Cardiac muscle cell (in vitro differentiated cells and primary cell): ENCODE results near the gene NES. TPM values are rescaled to one million over a fixed set of nuclear protein-coding genes. Genes with fewer than 3 reads are reported as not detected.
A peak's percentile ranks its signal among the peaks of the same experiment; 100 is the strongest.

Source experiments
- DNase-seq, 2 donors: peaks; one replicate each; pipeline versions ENCODE4 v3.0.0 to v3.0.0-alpha.2; 2010 to 2017; ENCODE audit warnings: low read depth in 1 of 2, low spot score in 1 of 2
- H3K27ac ChIP-seq: fragments of 200-600 bp; sonication (generic); 2 replicates; pipeline ENCODE4 v1.5.1; 2016
- H3K27me3 ChIP-seq: fragments of 200-600 bp; sonication (generic); 2 replicates; pipeline ENCODE4 v1.6.0; 2016; ENCODE audit warnings: control low read depth
- H3K36me3 ChIP-seq: fragments of 200-600 bp; sonication (generic); 2 replicates; pipeline ENCODE4 v1.5.1; 2016; ENCODE audit warnings: control low read depth
- H3K4me1 ChIP-seq: fragments of 200-600 bp; sonication (generic); 2 replicates; pipeline ENCODE4 v1.8.1; 2017; ENCODE audit warnings: low read depth, mild to moderate bottlenecking, mixed run types
- H3K4me3 ChIP-seq: fragments of 200-600 bp; sonication (generic); 2 replicates; pipeline ENCODE4 v1.5.1; 2016; ENCODE audit warnings: mild to moderate bottlenecking
- H3K9me3 ChIP-seq: fragments of 200-600 bp; sonication (generic); 2 replicates; pipeline ENCODE4 v1.5.1; 2017; ENCODE audit warnings: low read depth, mild to moderate bottlenecking, control low read depth
- CTCF ChIP-seq: IDR thresholded peaks from 2 replicates; pipeline ENCODE4 v1.5.1; 2012; ENCODE audit warnings: low read depth, mild to moderate bottlenecking, low read length
- polyA plus RNA-seq: library from polyadenylated mRNA; unstranded; fragments of >200 nt; fragmentation: Nextera tagmentation; extraction: Ambion mirVana; gene quantifications from 2 replicates; pipeline ENCODE4 v1.2.1, GENCODE V29; 2016
- total RNA-seq: library from RNA; depleted of rRNA; stranded (reverse); fragments of >200 nt; gene quantifications from 2 replicates; pipeline ENCODE4 v1.2.3, GENCODE V29; 2016

Gene NES
- total and polyA plus RNA-seq, 2 experiments from 2014 or later, result 86.5 to 391 TPM

DNA sequence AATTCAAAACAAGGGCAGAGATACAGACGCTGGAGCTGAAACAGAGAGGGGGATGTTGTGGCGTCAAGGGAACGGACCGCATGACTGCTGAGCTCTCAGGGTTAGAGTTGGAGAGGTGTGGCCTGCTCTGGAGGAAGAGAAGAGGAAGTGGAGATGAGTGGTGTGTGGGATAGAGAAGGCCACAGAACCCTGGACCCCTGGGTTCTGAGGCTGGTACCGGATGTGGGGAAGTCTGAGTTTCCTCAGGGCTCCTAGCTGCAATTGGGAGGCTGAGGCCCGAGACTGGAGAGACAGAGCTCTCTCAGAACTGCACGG is 33.5 kb downstream of the NES start:
- H3K36me3 ChIP-seq, result no peaks in the 10 kb centered on the region
- no peak overlapping the region for H3K27ac ChIP-seq
- DNase-seq, result no peak
- no peaks in the 10 kb centered on the region for H3K4me1 ChIP-seq
- H3K4me3 ChIP-seq, result no peak overlapping the region
- H3K9me3 ChIP-seq, result no peaks in the 10 kb centered on the region
- peaks cover 84% of the 10 kb centered on the region for H3K27me3 ChIP-seq
- no peak for TF ChIP-seq CTCF

GRCh38 chr1:156643049-156643777 is 34.0 kb downstream of the NES start:
- no peak for TF ChIP-seq CTCF
- Histone ChIP-seq H3K36me3 (no peaks in the 10 kb centered on the region), H3K9me3 (no peaks in the 10 kb centered on the region), H3K27me3 (peaks cover 85% of the 10 kb centered on the region), H3K4me3 (no peak overlapping the region), H3K27ac (no peak overlapping the region), H3K4me1 (no peaks in the 10 kb centered on the region)
- DNase-seq, result no peak

DNA sequence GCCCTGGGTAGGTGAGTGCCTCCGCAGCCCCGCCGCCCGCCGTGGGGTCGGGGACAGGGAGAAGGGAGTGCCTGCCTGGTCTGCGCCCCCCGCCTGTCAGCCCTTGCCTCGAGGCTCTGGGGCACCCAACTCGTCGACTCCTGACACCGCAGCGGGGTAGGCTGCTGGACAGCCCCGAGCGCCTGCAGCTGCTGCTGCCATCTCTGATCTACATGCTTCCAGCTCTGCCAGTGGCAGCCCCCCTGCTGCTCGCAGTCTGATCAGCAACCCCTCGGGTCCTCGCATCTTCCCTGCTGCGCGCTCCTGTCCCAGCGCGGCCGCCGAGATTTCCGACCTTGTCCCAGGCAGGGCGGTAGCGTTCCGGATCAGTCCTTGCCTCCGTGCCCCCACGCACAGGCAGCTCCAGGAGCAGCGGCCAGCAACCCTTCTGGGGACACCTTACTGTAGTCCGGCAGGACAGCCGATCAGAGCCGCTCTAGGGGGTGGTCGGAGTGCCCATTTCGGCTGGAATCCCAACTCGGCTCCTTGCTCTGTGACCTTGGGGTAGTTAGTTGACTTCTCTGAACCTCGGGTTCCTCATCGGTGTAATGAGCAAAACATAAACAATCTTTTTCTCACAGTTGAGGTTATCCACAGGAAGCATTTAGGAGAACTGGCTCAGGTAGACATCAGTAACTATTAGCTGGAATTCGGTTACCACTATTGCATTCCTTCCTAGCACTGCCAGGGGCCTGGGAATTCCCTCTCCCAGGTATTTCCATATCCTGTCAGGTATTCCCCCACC is 34.8 kb downstream of the NES start:
- DNase-seq, result peak in 1 of 2 donors; percentile 38
- Histone ChIP-seq H3K27ac (no peak overlapping the region), H3K4me1 (no peaks in the 10 kb centered on the region), H3K4me3 (peak overlapping the region; percentile 34), H3K36me3 (no peaks in the 10 kb centered on the region), H3K27me3 (peaks cover 84% of the 10 kb centered on the region), H3K9me3 (no peaks in the 10 kb centered on the region)
- TF ChIP-seq CTCF, result no peak

DNA sequence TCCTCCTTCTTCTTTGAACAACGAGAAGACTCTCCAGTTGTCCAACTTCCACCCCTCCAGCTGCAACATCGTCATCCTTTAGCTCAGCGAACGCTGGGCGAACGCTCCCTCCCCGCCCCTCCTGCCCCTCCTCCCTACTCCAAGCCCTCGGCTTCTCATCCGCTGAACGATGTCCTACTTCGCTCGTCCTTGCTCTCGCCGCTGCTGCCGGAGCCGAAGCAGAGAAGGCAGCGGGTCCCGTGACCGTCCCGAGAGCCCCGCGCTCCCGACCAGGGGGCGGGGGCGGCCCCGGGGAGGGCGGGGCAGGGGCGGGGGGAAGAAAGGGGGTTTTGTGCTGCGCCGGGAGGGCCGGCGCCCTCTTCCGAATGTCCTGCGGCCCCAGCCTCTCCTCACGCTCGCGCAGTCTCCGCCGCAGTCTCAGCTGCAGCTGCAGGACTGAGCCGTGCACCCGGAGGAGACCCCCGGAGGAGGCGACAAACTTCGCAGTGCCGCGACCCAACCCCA is 35.4 kb downstream of the NES start, which contains the start of gene BCAN:
Gene BCAN (plus strand): TSS at position 357 of the 504 bp plus-strand sequence. CDS start 3,938 bp downstream, outside the sequence.
- Histone ChIP-seq H3K9me3 (no peaks in the 10 kb centered on the region), H3K4me1 (no peaks in the 10 kb centered on the region), H3K4me3 (peak within 1 kb of the TSS; percentile 34), H3K27me3 (peaks cover 84% of the 10 kb centered on the region), H3K27ac (no peak within 1 kb of the TSS), H3K36me3 (no peaks in the 10 kb centered on the region)
- no peak for TF ChIP-seq CTCF
- DNase-seq, result peak; percentile 54 to 83

DNA sequence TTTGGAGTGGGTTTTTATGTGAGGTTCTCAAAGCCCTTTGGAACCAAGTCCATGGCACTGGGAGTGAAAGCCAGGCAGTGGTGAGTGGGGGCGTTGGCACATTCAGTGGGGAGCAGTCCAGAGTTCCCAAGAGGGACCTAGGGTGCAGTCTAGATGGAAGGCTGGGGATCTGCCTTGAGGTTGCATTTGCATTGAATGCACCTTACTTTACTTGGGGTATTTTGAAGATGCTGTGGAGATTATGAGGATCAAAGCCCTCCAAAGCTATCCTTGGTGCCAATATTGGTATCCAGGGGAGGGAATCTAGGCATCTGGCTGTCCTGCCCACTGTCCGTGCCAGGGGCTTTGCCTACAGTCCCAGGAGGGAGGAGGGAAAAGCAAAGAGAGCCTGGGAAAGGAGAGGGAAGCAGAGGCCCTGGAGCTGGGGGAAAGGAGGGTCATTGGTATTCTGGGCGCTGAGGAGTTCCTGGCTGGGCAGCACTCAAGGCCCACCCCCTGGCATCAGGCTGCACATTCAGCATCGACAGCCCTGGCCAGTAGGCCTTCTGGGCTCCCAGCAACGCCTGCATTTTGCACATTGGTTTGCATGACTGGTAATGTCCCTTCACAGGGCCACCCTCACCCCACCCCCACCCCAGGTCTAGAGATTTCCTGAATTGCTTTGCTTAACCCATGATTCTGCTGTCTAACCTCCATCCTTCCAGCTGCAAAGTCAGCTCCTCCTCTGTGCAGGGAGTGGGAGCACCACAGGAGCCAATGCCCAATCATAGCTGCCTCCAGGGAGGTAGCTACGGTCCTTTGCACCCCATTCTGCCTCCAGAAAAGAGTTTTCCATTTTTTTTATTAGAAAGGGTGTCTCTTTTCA is 36.1 kb downstream of the NES start:
- Histone ChIP-seq H3K4me3 (peak overlapping the region; percentile 34), H3K36me3 (no peaks in the 10 kb centered on the region), H3K4me1 (no peaks in the 10 kb centered on the region), H3K9me3 (no peaks in the 10 kb centered on the region), H3K27ac (no peak overlapping the region), H3K27me3 (peaks cover 82% of the 10 kb centered on the region)
- DNase-seq, result no peak
- TF ChIP-seq CTCF, result no peak
